Measurements from ENCODE around the gene NFE2.
A peak's percentile ranks its signal among the peaks of the same experiment; 100 is the strongest.
"Not testable (repeated sequence)": the region's sequence is repeated elsewhere in the genome, so short reads cannot be mapped to it uniquely, and the experiment has no call there.

The NFE2 gene

DNA sequence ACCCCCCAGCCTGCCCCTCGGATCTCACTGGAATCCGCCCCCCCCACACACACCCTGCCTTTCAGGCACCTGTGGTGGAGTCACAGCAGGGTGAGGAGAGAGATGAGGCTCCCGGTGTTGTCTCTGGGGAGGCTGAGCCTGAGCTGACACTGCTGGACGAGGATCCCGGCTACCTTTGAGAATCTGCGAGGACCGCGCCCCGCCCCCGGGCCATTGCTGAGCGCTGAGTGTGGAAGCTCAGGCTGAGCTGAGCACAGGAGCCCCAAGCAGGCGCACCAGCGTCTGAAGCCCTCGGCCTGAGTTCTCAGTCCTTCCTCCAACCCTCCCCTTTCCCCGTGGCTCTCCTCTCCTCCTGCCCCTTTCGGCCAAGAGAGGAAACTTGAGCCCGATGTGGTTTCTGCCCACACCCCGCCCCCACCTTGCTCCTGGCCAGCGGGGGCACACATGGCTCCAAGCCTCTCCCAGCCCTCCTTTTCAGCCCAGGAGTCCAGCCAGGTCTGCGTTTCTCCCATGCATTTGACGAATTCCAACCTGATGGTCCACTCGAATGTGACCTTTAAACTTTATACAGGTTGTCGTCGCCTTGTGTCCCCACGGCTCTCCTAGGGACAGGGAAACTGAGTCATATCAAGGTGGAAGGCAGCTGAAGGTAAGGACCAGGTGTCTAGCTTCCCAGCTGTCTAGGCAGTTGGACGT, at the start of gene NFE2:
NFE2 (minus strand) TSS at position 284 of the 696 bp plus-strand sequence. CDS start 5,767 bp downstream, outside the sequence.
- DNase-seq (ENCODE audit: low read depth, low spot score): no peak

- no peak for DNase-seq (ENCODE audit: low read depth, low spot score)
These were observed 48.9 kb upstream of the NFE2 start for GRCh38 chr12:54349679-54350078.

- DNase-seq (ENCODE audit: low read depth, low spot score): no peak
These were observed 48.2 kb upstream of the NFE2 start for GRCh38 chr12:54349036-54349435.

- no peak for DNase-seq (ENCODE audit: low read depth, low spot score)
These were observed 40.8 kb upstream of the NFE2 start for GRCh38 chr12:54341378-54342300.

- no peak for DNase-seq (ENCODE audit: low read depth, low spot score)
These were observed 40.0 kb upstream of the NFE2 start for GRCh38 chr12:54340846-54341245.

DNA sequence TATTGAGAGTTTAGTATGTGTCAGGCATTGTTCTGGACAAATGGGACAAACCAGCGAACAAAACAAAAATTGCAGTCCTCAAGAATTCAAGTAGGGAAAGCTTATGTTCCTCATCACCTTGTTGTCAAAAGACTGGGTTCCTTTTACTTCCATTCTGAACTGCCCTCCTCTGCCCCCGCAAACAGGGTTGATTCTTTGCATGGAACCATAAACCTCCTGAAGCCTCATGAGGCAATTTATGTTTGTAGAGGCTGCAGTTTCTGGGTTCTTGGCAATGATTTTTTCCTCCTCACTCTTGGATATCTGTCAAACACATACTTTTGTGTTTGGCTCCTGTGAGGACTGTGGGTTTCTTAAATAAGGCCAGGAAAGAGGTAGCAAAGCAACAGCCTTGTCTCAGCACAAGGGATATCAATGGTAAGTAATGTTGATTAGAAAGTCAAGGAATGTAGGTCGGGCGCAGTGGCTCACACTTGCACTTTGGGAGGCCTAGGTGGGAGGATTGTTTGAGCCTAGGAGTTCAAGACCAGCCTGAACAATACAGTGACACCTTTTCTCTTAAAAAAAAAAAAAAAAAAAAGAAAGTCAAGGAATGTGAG, 38.0 kb upstream of the NFE2 start:
- DNase-seq (ENCODE audit: low read depth, low spot score): no peak

DNA sequence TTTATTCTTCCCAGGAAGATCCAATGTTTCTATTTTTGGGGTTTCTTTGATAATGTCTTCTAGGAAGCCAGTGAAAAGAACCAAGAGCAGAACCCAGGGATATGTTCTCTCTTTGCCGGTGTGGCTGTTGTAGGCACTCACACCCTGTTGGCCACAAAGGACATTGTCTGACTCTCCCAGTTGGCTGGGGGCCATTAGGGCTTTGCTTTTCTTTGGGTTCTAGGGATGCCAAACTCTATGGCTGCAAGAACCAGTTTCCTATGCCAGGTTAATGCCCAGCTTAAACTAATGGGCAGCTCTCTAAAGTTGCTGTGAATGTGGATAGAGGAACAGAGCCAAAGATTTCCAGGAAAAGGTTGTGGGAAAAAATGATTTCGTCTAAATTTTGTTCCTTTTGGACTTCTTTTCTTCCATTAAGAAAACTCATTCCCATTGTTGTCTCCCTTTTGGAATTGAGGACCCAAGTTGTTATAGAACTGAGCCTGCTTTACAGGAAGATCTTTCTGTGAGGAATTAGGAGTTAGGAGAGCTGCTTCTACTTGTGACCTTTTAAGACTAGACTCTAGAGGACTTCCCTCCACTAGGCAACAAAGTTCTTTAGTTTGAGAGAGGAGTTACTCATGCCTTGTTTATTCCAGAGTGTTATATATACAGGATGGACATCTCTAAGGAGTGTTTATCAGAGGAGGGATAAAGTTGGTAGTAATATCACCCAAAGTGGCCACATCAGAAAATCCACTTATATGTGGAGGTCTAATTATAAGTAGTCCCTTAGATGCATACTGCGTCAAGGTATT, 37.2 kb upstream of the NFE2 start:
- DNase-seq (ENCODE audit: low read depth, low spot score): no peak

DNA sequence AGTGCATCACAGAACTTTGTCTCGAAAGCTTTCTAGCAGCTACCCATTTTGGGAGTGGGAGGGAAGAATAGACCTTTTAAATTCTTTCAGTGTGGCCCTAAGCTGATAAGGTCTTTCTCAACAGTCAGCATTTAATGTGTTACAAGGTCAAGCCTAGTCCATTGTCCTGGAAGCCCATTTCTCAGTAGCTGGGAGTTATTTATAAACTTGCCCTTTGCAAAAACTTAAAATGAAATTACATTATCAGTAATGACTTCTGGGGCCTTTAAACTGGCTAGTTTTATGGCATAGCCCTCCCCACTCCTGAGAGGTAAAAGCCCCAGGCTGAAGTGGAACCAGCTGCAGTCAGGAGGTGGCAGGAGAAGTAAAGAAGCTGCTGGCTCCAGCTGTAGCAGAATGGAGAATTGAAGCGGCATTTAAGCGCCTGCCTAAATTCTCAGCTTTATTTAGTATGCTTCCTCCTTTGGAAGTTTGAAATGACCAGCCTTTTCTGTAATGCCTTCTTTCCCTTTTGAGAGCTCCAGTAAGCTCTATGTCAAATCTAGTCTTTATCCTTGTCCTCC, 36.5 kb upstream of the NFE2 start:
- no peak for DNase-seq (ENCODE audit: low read depth, low spot score)

DNA sequence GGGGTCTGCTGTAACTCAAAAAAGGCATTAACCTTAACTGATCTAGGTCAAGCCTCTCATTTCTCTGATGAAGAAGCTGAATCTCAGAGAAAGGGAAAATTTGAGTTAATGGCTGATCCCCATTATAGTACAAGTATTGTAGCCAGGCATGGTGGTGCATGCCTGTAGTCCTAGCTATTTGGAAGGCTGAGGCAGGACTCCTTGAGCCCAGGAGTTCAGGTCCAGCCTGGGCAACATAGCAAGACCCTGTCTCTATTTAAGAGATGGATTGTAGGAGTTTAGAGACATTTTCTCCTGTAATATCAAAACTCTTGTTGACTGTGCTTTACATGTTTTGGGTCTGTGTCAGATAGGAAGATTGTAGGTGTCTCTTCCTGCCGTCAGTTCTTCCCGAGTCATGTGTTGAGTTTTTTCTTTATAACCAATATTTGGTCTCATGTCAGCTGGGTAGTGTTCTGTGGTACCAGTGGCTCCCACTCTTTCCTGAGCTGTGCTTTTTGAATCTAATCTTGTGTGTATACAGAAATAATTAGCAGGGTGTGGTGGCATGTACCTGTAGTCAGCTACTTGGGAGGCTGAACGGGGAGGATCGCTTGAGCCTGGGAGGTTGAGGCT, 32.7 kb upstream of the NFE2 start:
- no peak for DNase-seq (ENCODE audit: low read depth, low spot score)

DNA sequence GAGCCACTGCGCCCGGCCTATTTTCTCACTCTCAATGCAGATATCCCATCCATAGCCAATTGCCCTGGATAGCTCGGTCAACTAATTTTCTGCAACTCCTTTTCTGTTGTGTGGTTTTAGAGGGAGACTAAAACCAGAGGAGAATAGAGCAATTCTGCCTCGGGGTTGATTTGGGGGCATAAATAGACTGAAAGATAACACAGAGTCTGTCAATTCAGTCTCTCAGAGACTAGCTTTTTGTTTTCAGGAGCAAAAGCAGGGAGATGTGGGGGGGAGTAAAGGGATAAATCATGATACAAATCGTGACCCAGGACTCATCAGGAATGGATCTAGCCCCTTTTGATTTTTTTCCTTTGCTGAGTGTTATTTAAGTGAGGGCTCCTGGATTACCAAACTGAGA, 30.6 kb upstream of the NFE2 start:
- no peak for DNase-seq (ENCODE audit: low read depth, low spot score)

DNA sequence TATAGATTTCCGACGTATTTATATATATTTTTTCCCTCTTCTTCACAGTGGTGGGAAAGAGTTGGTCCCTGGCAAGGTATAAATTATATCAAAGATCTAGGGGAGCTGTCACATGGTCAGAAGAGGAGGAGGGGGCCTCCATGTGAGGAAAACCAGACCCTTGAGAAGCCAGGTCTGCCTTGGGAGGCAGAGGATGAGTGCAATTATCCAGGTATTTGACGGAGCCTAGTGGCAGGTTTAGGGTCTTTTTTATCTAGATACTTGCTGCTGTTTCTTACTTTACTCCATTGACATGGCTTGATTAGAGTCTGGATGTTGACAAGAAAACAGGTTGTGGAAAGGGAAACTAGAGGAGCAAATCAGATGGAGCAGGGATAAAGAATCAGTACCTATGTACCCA, 29.6 kb upstream of the NFE2 start:
- DNase-seq (ENCODE audit: low read depth, low spot score): no peak

DNA sequence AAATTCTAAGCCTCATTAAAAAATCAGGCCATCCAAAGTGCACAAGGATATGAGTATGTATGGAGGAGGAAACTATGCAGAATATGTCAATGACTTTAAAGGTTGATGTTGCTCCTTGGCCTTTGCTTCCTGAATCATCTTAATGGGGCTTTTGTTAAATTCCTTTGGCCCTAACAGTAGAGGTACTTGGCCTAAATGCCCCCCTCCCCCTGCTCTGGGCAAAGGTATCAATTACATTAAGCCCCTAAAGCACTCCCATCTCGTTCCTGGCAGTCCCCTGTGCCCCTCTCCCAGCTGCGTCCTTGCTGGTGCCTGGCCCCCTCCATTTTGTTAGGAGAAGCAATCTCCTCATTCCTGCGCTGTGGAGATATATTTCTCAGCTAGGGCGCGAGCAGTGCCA, 28.9 kb upstream of the NFE2 start:
- no peak for DNase-seq (ENCODE audit: low read depth, low spot score)

GRCh38 chr12:54328595-54329337, 28.0 kb upstream of the NFE2 start:
- no peak for DNase-seq (ENCODE audit: low read depth, low spot score)

DNA sequence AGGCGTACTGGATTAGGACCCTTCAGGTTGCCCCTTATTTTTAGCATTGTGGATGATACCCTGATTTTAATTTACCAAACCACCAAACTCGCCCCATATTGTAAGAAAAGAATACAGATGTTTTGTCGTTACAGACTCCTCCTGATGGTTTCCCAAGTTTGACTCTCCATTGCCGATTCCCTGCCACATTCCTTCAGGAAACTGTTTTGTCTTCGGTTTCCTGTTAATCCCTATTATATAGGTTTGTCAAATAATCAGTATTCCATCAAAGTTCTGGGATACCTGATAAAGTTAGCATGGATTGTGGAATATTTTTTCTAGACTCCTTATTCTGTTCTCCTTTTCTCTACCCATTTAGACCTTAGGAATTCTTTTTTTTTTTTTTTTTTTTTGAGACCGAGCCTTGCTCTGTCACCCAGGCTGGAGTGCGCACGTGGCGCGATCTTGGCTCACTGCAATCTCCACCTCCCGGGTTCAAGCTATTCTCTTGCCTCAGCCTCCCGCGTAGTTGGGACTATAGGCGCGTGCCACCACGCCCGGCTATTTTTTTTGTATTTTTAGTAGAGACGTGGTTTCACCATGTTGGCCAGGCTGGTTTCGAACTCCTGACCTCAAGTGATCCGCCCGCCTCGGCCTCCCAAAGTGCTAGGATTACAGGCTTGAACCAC, 24.8 kb upstream of the NFE2 start:
- not testable (repeated sequence) for DNase-seq (ENCODE audit: low read depth, low spot score)

DNA sequence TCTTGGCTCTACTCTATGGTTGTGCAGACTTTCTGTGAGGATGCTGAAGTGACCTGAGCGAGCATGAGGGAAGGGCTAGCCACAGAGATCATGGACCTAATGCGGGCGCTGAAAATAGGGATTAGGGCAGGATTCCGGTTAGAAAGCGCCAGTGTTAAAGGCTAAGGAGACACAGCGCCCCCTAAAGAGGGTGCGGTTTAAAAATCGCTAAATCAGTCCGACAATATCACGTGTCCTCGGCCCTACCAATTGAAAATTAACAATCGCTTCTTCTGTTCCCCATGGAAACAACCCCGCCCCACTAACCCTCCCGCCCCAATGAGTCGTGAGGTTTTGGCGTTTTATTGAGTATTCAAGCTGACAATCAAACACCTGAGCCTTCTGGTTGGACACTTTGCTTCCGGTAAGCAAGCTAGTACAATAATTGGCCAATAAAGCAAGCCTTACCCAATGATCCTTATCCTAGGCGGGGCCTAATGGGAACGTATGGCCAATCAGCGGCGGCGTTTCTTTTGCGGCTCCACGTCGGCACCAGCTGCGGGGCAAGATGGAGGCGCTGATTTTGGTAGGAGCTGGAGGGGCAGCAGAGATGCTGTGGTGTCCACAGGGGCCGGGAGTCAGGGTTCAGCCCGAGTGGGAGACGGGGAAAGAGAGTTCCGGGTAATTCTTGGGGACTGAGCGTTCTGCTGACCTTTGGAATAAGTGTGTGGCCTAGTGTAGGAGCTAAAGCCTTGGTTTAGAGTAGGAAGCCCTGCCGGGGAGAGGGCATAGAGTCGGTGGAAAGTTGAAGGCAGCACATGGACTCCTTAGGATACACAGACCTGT, 24.0 kb upstream of the NFE2 start, which contains the start of gene COPZ1:
COPZ1 (plus strand) TSS at position 515 of the 825 bp plus-strand sequence; CDS start at position 548, 33 bp downstream.
- DNase-seq (ENCODE audit: low read depth, low spot score): peak; percentile 99

GRCh38 chr12:54321363-54321762, 20.5 kb upstream of the NFE2 start:
- no peak for DNase-seq (ENCODE audit: low read depth, low spot score)

- DNase-seq (ENCODE audit: low read depth, low spot score): not testable (repeated sequence)
These were observed 11.5 kb upstream of the NFE2 start for GRCh38 chr12:54312309-54312708.

DNA sequence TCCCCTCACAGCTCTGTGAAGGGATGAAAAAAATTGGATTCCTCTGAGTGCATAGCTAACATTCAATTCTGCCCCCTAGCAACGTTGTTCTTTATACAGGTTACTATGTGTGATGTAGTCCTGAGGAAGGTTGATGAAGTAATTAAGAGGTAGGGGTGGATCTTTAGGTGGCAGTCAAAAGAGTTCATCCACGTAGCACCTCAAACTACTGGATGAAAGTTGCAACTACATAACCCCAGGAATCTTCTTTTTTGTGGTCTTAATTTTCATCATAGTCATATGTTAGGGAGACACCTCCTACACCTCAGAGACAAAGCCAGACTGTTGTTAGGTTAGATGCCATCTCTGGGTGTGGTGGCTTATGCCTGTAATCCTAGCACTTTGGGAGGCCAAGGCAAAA, 10.2 kb upstream of the NFE2 start:
- DNase-seq (ENCODE audit: low read depth, low spot score): no peak
